A673 (cell line): ENCODE measurements around the gene YRDC.

ENCODE experiments used
- CTCF ChIP-seq: fragments of 300-800, 200-600 bp; sonication (generic); conservative IDR thresholded peaks from 2 replicates; pipeline ENCODE4 v1.5.1; 2017; ENCODE audit warnings: low read depth, mild to moderate bottlenecking, antibody characterized with exemption, low read length, moderate library complexity, mixed read lengths
- EZH2 ChIP-seq: fragments of 200-600 bp; sonication (generic); IDR thresholded peaks from 2 replicates; pipeline ENCODE4 v1.6.1; 2017; ENCODE audit warnings: borderline replicate concordance, low read depth, mild to moderate bottlenecking, mixed read lengths, antibody characterized with exemption, low read length; ENCODE audit not compliant: poor library complexity, severe bottlenecking

GRCh38 chr1:37836788-37837187 is 28.8 kb upstream of the YRDC start:
- no peak for TF ChIP-seq CTCF
- TF ChIP-seq EZH2: no peak
